IPS-11a (cell line): ENCODE data around the gene SIRT6.
"Not testable (repeated sequence)": the region's sequence is repeated elsewhere in the genome, so short reads cannot be mapped to it uniquely, and the experiment has no call there.

Experiments used
- H3K4me3 ChIP-seq: one replicate; pipeline ENCODE4 v1.5.1; 2013; ENCODE audit warnings: low read depth, low read length, control low read depth

SIRT6 gene

DNA sequence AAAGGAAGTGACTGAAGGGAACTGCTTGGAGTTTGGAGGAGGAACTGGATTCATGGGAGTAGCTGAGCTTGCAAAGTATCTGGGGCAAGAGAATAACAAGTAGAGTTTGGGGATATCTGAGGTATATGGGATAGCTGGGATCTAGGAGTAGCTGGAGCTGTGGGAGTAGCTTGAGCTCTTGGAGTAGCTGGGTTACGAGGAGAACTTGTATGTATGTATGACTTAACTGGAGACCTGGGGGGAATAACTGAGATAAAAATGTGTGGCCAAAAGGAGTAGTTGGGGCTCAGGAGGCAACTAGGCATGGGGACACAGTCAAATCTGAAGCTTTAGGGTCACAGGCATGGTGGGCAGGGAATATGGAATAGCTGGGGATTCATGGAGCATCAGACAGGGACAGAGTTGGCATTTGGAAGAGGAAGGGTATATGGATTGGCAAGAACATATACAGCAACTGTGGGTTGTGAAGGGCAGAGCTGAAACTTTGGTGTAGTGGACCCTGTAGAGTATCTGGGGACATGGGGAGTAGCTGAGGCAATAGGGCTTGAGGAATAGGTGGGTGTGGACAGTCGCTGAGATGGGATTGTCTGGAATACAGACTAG is 18.7 kb upstream of the SIRT6 start:
- no peak overlapping the region for H3K4me3 ChIP-seq

- H3K4me3 ChIP-seq = no peak overlapping the region
Observed at GRCh38 chr19:4199699-4200293, 17.4 kb upstream of the SIRT6 start.

DNA sequence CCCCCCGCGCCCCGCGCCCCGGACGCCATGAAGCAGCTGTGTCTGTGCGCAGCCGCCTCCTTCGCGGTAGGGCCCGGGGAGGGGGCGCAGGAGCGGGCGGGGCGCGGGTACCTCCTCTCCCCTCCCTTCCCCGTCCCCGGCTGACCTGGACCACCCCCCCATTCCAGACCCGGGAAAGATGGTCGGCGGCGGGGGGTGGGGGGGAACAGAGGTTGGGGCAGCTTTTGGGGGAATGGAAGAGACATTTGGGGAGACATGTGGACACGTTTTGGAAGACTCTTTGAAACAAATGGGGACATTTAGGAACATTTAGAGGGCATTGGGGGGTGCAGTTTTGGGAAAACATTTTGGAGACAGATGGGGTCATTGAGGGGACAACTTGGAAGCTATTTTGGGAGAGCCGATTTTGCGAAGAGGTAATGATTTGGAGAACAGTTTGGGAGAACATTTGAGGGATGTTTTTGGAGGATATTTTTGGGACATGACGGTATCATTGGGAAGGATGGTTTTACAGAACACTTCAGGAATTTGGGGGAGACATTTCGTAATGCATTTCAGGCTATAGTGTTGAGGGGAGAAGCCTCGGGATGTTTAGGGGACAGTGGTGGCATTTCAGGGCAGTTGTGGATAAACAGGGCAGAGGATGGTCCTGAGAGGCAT is 16.2 kb upstream of the SIRT6 start:
- peak overlapping the region; percentile 29 for H3K4me3 ChIP-seq

DNA sequence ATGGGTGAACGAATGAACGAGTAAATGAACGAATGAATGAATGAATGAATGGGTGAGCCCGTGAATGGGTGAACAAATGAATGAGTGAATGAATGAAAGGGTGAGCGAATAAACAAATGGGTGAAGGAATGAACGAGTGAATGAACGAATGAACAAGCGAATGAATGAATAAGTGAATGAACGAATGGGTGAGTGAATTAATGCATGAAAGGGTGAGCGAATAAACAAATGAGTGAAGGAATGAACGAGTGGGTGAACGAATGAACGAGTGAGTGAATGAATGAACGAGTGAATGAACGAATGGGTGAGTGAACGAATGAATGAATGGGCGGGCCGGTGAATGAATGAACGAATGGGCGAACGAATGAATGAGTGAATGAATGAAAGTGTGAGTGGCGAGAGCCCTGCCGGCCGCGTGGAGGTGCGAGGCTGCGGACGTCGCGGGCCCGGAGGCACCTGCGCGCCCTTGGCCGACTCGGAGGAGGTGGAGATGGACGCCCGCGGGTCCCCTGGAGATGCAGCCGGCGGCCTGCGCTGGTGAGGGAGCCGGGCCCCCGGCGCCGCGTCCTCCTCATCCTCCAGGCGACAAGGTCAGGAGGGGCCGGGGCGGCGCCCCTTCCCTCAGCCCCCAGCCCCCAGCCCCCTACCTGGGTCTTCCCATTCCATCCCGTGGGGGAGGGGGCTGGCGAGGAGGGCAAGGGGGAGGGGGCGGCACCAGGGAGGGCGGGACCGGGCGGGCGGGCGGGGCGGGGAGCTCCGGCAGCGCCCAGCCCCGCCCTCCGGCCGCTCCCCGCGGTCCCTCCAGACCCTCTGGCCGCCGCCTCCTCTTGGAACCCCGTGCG is 15.5 kb upstream of the SIRT6 start:
- H3K4me3 ChIP-seq = peak overlapping the region; percentile 41

- no peak overlapping the region for H3K4me3 ChIP-seq
Observed at GRCh38 chr19:4197228-4197624, 14.9 kb upstream of the SIRT6 start.

DNA sequence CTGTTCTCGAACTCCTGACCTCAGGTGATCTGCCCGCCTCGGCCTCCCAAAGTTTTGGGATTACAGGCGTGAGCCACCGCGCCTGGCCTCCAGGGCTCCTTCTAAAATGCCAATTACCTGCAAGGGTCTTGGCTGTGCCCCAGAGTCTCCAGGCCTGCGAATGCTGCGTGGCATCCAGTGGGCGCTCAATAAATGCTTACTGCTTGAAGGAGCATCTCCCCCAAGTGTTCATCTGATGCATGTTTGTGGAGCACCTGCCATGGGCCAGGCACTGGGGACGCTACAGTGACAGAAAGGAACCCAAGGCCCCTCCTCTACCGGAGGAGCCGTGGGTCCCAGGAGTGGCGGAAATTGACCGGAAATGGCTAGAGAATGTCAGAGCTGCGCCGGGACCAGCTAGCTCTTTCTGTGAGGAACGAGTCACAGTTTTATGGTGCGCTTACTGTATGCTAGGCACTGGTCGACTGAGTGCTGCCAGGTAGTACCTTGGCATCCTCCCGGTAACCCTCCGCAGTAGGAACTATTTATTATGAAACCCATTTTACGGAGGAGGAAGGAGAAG is 14.3 kb upstream of the SIRT6 start:
- H3K4me3 ChIP-seq = no peak overlapping the region

- H3K4me3 ChIP-seq = no peak overlapping the region
Observed at GRCh38 chr19:4196009-4196408, 13.6 kb upstream of the SIRT6 start.

GRCh38 chr19:4194353-4194752 is 12.0 kb upstream of the SIRT6 start:
- H3K4me3 ChIP-seq = no peak overlapping the region

DNA sequence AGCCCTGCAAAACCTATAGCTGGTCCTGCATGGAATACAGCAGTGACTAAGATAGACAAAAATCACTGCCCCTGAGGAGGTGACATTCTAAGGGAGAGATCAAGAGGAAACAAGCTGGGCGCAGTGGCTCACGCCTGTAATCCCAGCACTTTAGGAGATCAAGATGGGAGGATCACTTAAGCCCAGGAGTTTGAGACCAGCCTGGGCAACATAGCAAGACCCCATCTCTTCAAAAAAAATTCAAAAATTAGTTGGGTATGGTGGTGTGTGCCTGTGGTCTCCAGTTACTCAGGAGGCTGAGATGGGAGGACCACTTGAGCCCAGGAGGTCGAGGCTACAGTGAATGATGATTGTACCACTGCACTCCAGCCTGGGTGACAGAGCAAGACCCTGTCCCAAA is 10.2 kb upstream of the SIRT6 start:
- H3K4me3 ChIP-seq = not testable (repeated sequence)

- H3K4me3 ChIP-seq = no peak overlapping the region
Observed at GRCh38 chr19:4189641-4190040, 7.3 kb upstream of the SIRT6 start.

DNA sequence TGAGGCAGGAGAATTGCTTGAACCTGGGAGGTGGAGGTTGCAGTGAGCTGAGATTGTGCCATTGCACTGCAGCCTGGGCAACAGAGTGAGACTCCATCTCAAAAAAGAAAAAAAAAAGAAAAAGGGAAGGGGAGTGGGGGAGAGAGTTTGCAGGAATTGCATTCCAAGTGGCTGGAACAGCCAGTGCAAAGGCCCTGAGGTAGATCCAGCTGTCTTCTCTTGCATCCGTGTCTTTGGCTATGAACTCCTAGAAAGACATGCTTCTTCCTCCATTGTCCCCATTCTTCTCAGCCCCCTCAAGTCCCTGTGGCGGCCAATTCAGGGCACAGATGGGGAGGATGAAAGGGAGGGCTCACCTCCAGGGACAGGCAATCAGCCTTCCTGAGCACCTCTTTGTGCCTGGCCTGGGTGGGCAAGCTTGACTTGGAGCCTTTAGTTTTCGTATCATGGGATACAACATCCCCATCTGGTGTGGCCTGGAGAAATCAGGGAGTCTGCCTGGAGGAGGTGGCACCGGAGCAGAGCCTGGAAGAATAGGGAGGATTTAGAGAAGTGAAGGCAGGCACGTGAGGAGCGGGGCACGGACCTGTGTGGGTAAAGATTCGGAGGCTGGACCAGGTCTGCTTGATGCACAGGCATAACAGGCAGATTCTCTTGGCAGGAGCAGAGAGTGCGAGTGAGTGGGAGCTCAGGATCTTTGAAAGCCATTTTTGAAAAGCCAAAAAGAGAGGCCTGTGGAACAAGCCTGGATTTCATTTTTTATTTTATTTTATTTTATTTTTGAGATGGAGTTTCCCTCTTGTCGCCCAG is 5.2 kb upstream of the SIRT6 start:
- no peak overlapping the region for H3K4me3 ChIP-seq

GRCh38 chr19:4186087-4186993 is 4.0 kb upstream of the SIRT6 start:
- H3K4me3 ChIP-seq = no peak overlapping the region

DNA sequence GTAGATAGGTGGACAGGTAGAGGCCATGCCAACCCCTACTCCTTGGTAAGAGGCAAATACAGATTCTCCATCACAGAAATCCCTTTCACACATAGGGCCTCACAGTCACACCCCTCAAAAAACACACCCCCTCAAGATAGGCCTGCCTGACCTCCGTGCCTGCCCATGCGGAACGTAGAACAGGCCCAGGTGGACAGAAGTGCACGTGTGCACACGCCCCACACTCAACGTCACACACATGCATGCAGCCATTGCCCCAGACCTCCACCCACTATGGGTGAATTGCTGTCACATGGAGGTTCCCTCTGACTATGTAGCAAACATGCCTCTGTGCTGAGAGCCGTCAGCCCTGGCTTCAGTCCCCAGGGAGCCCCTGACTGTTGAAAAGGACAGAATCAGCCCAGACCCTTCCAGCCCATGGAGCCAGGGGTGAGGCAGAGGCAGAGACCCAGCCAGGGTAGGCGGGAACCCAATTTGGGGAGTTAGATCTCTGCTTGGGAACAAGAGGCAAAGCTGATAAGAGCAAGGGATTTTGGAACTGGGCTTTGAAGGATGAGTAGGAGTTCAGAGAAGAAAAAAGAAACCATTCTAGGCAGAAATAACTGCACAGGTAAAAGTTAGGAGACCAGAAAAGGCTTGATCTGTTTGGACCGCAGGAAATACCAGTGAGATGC is 3.2 kb upstream of the SIRT6 start:
- no peak overlapping the region for H3K4me3 ChIP-seq

- no peak overlapping the region for H3K4me3 ChIP-seq
Observed at GRCh38 chr19:4184718-4185352, 2.5 kb upstream of the SIRT6 start.

- H3K4me3 ChIP-seq = no peak overlapping the region
Observed at GRCh38 chr19:4183967-4184717, 1.8 kb upstream of the SIRT6 start.

DNA sequence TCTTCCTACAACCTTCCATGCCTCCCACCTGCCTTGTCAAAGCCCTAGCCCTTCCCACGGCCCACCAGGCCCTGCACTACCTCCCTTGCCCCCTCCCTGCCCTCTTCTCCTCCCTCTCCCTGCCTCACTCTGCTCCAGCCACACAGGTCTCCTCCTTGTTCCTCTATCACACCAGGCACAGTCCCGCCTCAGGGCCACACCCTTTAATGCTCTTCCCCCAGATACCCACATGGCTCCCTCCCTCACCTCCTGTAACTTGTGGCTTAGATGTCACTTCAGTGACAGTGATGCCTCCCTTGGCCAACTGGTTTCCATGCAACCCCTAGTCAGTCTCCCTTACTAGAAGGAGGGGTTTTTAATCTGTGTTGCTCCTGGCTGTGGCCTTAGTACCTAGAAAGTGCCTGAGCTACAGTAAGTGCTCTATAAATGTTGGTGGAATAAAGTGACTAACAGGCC is 1.3 kb downstream of the SIRT6 start:
- no peak overlapping the region for H3K4me3 ChIP-seq

DNA sequence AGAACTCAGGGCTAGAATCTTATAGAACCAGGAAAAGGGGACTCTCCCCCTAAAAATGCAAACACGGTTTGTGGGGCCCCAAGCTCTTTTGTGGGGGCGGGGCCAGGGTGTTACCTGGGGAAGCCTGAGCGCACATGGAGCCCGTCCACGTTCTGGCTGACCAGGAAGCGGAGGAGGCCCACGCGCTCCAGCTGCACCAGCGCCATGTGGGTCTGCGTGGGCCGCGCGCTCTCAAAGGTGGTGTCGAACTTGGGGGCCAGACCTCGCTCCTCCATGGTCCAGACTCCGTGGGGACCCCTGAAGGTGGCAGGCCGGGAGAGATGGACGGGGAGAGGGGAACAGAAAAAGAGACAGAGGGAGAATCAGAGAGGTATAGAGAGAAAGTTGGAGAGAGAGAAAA is 3.4 kb downstream of the SIRT6 start:
- H3K4me3 ChIP-seq = no peak overlapping the region

GRCh38 chr19:4177146-4177545 is 5.2 kb downstream of the SIRT6 start:
- H3K4me3 ChIP-seq = no peak overlapping the region
